ENCODE results near the gene NEURL1.

DNA sequence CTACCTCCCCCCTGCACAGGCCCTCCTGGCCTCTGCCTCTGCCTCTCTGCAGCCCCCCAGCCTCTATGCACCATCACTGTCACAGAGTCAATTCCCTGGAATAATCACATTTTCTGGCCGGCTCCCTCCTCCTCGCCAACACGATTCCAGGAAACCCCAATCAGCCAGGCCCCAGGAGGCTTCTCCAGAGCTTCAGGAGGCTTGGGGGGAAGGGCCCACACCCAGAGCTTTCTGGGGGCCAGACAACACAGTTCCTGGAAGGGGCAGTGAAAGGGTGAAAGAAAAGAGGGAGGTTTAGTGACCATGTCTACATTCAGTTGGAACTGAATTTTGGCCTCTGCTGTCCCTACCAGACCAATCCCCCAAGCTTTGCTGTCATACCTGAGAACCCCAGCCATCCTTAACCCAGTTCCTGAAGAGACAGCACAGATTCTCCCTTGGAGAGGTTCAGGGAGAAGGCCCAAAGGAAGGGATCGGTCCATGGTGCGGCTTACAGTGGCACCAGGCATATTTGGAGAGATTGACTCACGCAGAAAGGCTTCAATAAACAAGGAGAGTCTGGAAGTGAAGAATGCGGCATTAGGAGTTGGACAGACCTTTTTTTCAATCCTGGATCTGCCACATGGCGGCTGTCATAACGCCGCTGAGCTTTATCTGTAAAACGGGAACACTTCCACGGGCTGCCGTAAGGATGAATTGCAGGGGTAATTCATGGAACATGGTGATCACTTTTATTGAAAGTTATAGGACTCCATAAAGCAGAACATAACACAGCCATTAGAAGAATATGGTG, 89.0 kb downstream of the NEURL1 start:
- TF ChIP-seq EZH2 (IDR thresholded peaks at IDR 0.05; ENCODE audit: borderline replicate concordance, low read depth, low read length, severe bottlenecking) = no peak
- TF ChIP-seq, protein P1, sequence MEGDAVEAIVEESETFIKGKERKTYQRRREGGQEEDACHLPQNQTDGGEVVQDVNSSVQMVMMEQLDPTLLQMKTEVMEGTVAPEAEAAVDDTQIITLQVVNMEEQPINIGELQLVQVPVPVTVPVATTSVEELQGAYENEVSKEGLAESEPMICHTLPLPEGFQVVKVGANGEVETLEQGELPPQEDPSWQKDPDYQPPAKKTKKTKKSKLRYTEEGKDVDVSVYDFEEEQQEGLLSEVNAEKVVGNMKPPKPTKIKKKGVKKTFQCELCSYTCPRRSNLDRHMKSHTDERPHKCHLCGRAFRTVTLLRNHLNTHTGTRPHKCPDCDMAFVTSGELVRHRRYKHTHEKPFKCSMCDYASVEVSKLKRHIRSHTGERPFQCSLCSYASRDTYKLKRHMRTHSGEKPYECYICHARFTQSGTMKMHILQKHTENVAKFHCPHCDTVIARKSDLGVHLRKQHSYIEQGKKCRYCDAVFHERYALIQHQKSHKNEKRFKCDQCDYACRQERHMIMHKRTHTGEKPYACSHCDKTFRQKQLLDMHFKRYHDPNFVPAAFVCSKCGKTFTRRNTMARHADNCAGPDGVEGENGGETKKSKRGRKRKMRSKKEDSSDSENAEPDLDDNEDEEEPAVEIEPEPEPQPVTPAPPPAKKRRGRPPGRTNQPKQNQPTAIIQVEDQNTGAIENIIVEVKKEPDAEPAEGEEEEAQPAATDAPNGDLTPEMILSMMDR (IDR thresholded peaks at IDR 0.05; ENCODE audit: extremely low read depth in 1 of 2, insufficient read depth in 1 of 2, low read depth in 1 of 2, low read length in 2 of 2) = no peak
- no peak for TF ChIP-seq JUN (IDR thresholded peaks at IDR 0.05; ENCODE audit: borderline replicate concordance, insufficient read depth, insufficient read length, low read depth)
- TF ChIP-seq POLR2A (IDR thresholded peaks at IDR 0.05; ENCODE audit: low read depth, low read length) = no peak
- TF ChIP-seq POLR2AphosphoS5 (IDR thresholded peaks at IDR 0.05; ENCODE audit: insufficient read depth, low read depth, low read length) = no peak

Measured in endothelial cell of umbilical vein (primary cell).